Mesothelial cell of epicardium (in vitro differentiated cells): Measurements from ENCODE around the gene PACS2. TPM values are rescaled to one million over a fixed set of nuclear protein-coding genes. Genes with fewer than 3 reads are reported as not detected.

ENCODE experiments used
- DNase-seq, 2 experiments: peaks; one replicate each; pipeline ENCODE4 v3.0.0; 2021; ENCODE audit warnings: low spot score in 2 of 2; ENCODE audit not compliant: unreplicated experiment in 2 of 2
- H3K27ac Mint-ChIP-seq: 2 replicates; pipeline ENCODE4 v1.8.0; 2021; ENCODE audit warnings: mixed read lengths
- H3K27me3 Mint-ChIP-seq: 2 replicates; pipeline ENCODE4 v1.8.0; 2021; ENCODE audit warnings: low read depth, mixed read lengths
- H3K36me3 Mint-ChIP-seq: 2 replicates; pipeline ENCODE4 v1.8.0; 2021; ENCODE audit warnings: mixed read lengths
- H3K4me1 Mint-ChIP-seq: 2 replicates; pipeline ENCODE4 v1.8.0; 2021; ENCODE audit warnings: mixed read lengths
- H3K4me3 Mint-ChIP-seq: 2 replicates; pipeline ENCODE4 v1.8.0; 2021; ENCODE audit warnings: mild to moderate bottlenecking, moderate library complexity, mixed read lengths
- H3K9me3 Mint-ChIP-seq: 2 replicates; pipeline ENCODE4 v1.8.0; 2021; ENCODE audit warnings: mixed read lengths
- total RNA-seq: library from RNA; stranded (reverse); gene quantifications from 3 replicates; pipeline ENCODE4 v1.2.1, GENCODE V29; 2021
- TF ChIP-seq, protein P1 (sequence below): fragments of 200-600 bp; sonication (generic); IDR thresholded peaks from one replicate; pipeline ENCODE4 v1.5.0; 2021; ENCODE audit warnings: antibody characterized with exemption; ENCODE audit not compliant: unreplicated experiment

Gene PACS2
- total RNA-seq, 1 donor from 2014 or later = 147 TPM

- Mint-ChIP-seq H3K27ac (no peak overlapping the region), H3K27me3 (no peaks in the 10 kb centered on the region), H3K4me3 (no peak overlapping the region), H3K36me3 (peaks cover 6% of the 10 kb centered on the region), H3K9me3 (no peaks in the 10 kb centered on the region), H3K4me1 (no peaks in the 10 kb centered on the region)
- TF ChIP-seq, protein P1, sequence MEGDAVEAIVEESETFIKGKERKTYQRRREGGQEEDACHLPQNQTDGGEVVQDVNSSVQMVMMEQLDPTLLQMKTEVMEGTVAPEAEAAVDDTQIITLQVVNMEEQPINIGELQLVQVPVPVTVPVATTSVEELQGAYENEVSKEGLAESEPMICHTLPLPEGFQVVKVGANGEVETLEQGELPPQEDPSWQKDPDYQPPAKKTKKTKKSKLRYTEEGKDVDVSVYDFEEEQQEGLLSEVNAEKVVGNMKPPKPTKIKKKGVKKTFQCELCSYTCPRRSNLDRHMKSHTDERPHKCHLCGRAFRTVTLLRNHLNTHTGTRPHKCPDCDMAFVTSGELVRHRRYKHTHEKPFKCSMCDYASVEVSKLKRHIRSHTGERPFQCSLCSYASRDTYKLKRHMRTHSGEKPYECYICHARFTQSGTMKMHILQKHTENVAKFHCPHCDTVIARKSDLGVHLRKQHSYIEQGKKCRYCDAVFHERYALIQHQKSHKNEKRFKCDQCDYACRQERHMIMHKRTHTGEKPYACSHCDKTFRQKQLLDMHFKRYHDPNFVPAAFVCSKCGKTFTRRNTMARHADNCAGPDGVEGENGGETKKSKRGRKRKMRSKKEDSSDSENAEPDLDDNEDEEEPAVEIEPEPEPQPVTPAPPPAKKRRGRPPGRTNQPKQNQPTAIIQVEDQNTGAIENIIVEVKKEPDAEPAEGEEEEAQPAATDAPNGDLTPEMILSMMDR = no peak
- DNase-seq = no peak
Observed at GRCh38 chr14:105382343-105383082, 68.0 kb downstream of the PACS2 start.

GRCh38 chr14:105383083-105383730 lies 68.7 kb downstream of the PACS2 start:
- Mint-ChIP-seq H3K27me3 (no peaks in the 10 kb centered on the region), H3K27ac (no peak overlapping the region), H3K4me3 (no peak overlapping the region), H3K4me1 (no peaks in the 10 kb centered on the region), H3K36me3 (peaks cover 6% of the 10 kb centered on the region), H3K9me3 (no peaks in the 10 kb centered on the region)
- TF ChIP-seq, protein P1 = no peak
- DNase-seq = peak in 1 of 2 experiments; percentile 12

DNA sequence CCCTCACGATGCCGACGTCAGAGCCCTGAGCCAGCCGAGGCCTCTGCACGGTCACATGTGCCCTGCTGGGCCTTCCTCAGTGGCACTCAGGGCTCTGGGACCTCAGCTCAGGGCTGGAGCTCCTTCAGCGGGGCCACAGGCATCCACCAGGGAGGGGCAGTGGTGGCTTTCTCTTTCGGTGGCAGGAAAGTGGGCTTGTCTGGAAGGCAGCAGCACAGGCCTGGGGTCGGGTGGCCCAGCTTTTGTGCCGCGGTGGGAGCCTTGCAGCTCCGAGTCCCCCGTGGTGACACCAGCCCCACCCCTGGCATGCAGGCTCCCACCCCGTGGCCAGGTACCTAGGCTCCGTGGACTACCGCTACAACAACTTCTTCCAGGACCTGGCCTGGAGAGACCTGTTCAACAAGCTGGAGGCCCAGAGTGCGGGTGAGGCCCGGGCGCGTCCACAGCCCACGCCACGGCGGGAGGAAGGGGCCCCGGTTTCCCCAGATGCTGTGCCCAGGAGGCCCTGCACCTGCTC lies 69.6 kb downstream of the PACS2 start:
- TF ChIP-seq, protein P1 = no peak
- Mint-ChIP-seq H3K9me3 (no peaks in the 10 kb centered on the region), H3K27ac (no peak overlapping the region)

GRCh38 chr14:105384605-105385321 lies 70.2 kb downstream of the PACS2 start:
- H3K4me3 Mint-ChIP-seq = no peak overlapping the region
- no peak for DNase-seq
- H3K4me1 Mint-ChIP-seq = no peaks in the 10 kb centered on the region
- H3K36me3 Mint-ChIP-seq = peaks cover 6% of the 10 kb centered on the region
- H3K27ac Mint-ChIP-seq = no peak overlapping the region
- no peaks in the 10 kb centered on the region for H3K27me3 Mint-ChIP-seq
- no peaks in the 10 kb centered on the region for H3K9me3 Mint-ChIP-seq
- TF ChIP-seq, protein P1 = no peak

More for the DNA sequence above, 69.6 kb downstream of the PACS2 start:
- Mint-ChIP-seq H3K27me3 (no peaks in the 10 kb centered on the region), H3K36me3 (peaks cover 6% of the 10 kb centered on the region), H3K4me1 (no peaks in the 10 kb centered on the region), H3K4me3 (no peak overlapping the region)
- DNase-seq = peak in 1 of 2 experiments; percentile 18

DNA sequence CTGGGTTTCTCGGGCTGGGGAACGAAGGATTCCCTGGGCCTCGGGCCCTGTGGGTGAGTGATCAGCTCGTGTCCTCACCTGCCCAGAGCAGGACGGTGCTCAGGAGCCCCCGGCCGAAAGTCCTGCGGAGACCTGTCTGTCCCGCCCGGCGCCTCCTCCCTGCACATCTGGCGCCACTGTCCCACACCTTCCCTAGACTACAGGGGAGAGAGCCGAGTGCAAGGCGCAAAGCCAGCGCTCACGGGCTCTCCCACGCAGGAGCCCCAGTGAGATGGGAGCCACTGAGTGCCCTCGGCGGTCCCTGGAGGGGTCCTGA lies 70.7 kb downstream of the PACS2 start:
- Mint-ChIP-seq H3K36me3 (peaks cover 6% of the 10 kb centered on the region), H3K9me3 (no peaks in the 10 kb centered on the region), H3K27me3 (no peaks in the 10 kb centered on the region), H3K27ac (no peak overlapping the region), H3K4me1 (no peaks in the 10 kb centered on the region), H3K4me3 (no peak overlapping the region)
- TF ChIP-seq, protein P1 = no peak
- DNase-seq = no peak
